NT2/D1 (cell line): ENCODE results near the gene VAPA.

Experiments
- YY1 ChIP-seq: IDR thresholded peaks from 2 replicates; pipeline ENCODE4 v1.6.1; 2011; ENCODE audit not compliant: insufficient read length, insufficient read depth
- ZNF274 ChIP-seq: IDR thresholded peaks from 2 replicates; pipeline ENCODE4 v1.6.1; 2011; ENCODE audit warnings: mild to moderate bottlenecking, low read depth, low read length

DNA sequence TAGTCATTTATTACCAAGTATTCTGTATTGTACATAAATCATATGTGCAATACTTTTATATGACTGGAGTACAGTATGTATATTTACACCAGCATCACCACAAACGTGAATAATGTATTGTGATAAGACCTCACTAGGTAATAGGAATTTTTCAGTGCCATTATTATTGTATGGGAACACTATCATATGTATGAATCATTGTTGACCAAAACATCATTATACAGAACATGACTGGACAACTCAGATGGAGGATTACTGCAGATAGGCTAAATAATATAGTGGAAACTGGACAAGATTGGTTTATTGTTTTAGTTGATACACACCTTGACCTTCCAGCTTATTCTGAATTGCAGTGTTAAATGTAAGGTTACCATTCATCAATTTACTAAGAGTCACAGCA lies 33.4 kb downstream of the VAPA start:
- TF ChIP-seq YY1 = no peak
- TF ChIP-seq ZNF274 = no peak
